H9 (cell line): ENCODE data around the gene HM13. TPM values are rescaled to one million over a fixed set of nuclear protein-coding genes. Genes with fewer than 3 reads are reported as not detected.

Experiments
- DNase-seq: peaks from one replicate; pipeline ENCODE4 v3.0.0-alpha.2; 2017
- H2AFZ ChIP-seq: one replicate; pipeline ENCODE4 v1.6.1; 2013; ENCODE audit warnings: mild to moderate bottlenecking, low read length, control low read depth, moderate library complexity
- H2AK5ac ChIP-seq: 2 replicates; pipeline ENCODE4 v1.6.1; 2013; ENCODE audit warnings: low read length, control low read depth, mixed read lengths; ENCODE audit not compliant: insufficient read length
- H2BK120ac ChIP-seq: one replicate; pipeline ENCODE4 v1.6.1; 2013; ENCODE audit warnings: low read depth, mild to moderate bottlenecking, low read length, control low read depth, inconsistent platforms; ENCODE audit not compliant: poor library complexity, severe bottlenecking
- H2BK12ac ChIP-seq: 2 replicates; pipeline ENCODE4 v1.6.1; 2013; ENCODE audit warnings: low read length, control low read depth, mixed read lengths, low read depth; ENCODE audit not compliant: insufficient read length
- H2BK15ac ChIP-seq: 2 replicates; pipeline ENCODE4 v1.6.1; 2013; ENCODE audit warnings: low read depth, low read length, control low read depth
- H2BK20ac ChIP-seq: one replicate; pipeline ENCODE4 v1.6.1; 2013; ENCODE audit warnings: low read depth, mild to moderate bottlenecking, low read length, control low read depth, inconsistent platforms; ENCODE audit not compliant: poor library complexity, severe bottlenecking
- H2BK5ac ChIP-seq: 2 replicates; pipeline ENCODE4 v1.6.1; 2013; ENCODE audit warnings: low read length, control low read depth, mixed read lengths; ENCODE audit not compliant: insufficient read length
- H3K14ac ChIP-seq: 2 replicates; pipeline ENCODE4 v1.6.1; 2013; ENCODE audit warnings: low read length, control low read depth; ENCODE audit not compliant: insufficient read depth
- H3K18ac ChIP-seq: 2 replicates; pipeline ENCODE4 v1.6.1; 2013; ENCODE audit warnings: low read depth, mild to moderate bottlenecking, mixed read lengths, low read length, control low read depth; ENCODE audit not compliant: insufficient read length
- H3K23ac ChIP-seq: 2 replicates; pipeline ENCODE4 v1.6.1; 2013; ENCODE audit warnings: low read length, control low read depth, mixed read lengths, low read depth; ENCODE audit not compliant: insufficient read length
- H3K23me2 ChIP-seq: 2 replicates; pipeline ENCODE4 v1.6.1; 2013; ENCODE audit warnings: low read depth, mild to moderate bottlenecking, mixed read lengths, low read length, control low read depth; ENCODE audit not compliant: insufficient read length, poor library complexity, severe bottlenecking
- H3K27ac ChIP-seq: 2 replicates; pipeline ENCODE4 v1.5.1; 2013; ENCODE audit warnings: low read length, control low read depth, mixed read lengths, low read depth; ENCODE audit not compliant: insufficient read length
- H3K27me3 ChIP-seq: 2 replicates; pipeline ENCODE4 v1.6.1; 2013; ENCODE audit warnings: low read length, control low read depth, inconsistent platforms; ENCODE audit not compliant: insufficient read depth
- H3K4ac ChIP-seq: 2 replicates; pipeline ENCODE4 v1.6.1; 2013; ENCODE audit warnings: low read depth, mild to moderate bottlenecking, control low read depth, inconsistent platforms, low read length, moderate library complexity
- H3K4me1 ChIP-seq: 2 replicates; pipeline ENCODE4 v1.6.1; 2013; ENCODE audit warnings: low read length, control low read depth, inconsistent platforms; ENCODE audit not compliant: insufficient read depth
- H3K4me2 ChIP-seq: 2 replicates; pipeline ENCODE4 v1.6.1; 2013; ENCODE audit warnings: low read length, control low read depth, mixed read lengths; ENCODE audit not compliant: insufficient read length, insufficient read depth
- H3K56ac ChIP-seq: 2 replicates; pipeline ENCODE4 v1.6.1; 2013; ENCODE audit warnings: low read depth, mild to moderate bottlenecking, mixed read lengths, low read length, control low read depth; ENCODE audit not compliant: insufficient read length
- H3K79me1 ChIP-seq: 2 replicates; pipeline ENCODE4 v1.6.1; 2013; ENCODE audit warnings: low read depth, mild to moderate bottlenecking, moderate library complexity, low read length, control low read depth, inconsistent platforms; ENCODE audit not compliant: insufficient read depth, poor library complexity, severe bottlenecking
- H3K79me2 ChIP-seq: 2 replicates; pipeline ENCODE4 v1.6.1; 2013; ENCODE audit warnings: low read length, control low read depth, inconsistent platforms; ENCODE audit not compliant: insufficient read depth
- H3K9ac ChIP-seq: 2 replicates; pipeline ENCODE4 v1.6.1; 2013; ENCODE audit warnings: low read length, control low read depth, mixed read lengths; ENCODE audit not compliant: insufficient read length; ENCODE audit errors: extremely low read depth
- H3K9me3 ChIP-seq: one replicate; pipeline ENCODE4 v1.6.1; 2013; ENCODE audit warnings: low read depth, low read length, inconsistent platforms; ENCODE audit not compliant: control insufficient read depth
- H3T11ph ChIP-seq: one replicate; pipeline ENCODE4 v1.6.1; 2013; ENCODE audit warnings: mild to moderate bottlenecking, low read length, control low read depth, inconsistent platforms
- H4K20me1 ChIP-seq: one replicate; pipeline ENCODE4 v1.6.1; 2013; ENCODE audit not compliant: control insufficient read depth, insufficient read length, insufficient read depth
- H4K5ac ChIP-seq: 2 replicates; pipeline ENCODE4 v1.6.1; 2013; ENCODE audit warnings: low read depth, mild to moderate bottlenecking, mixed read lengths, low read length, control low read depth; ENCODE audit not compliant: insufficient read length
- H4K8ac ChIP-seq: replicated peaks from 2 replicates; pipeline ENCODE4 v1.6.1; 2013; ENCODE audit warnings: low read length, control low read depth, mixed read lengths, low read depth; ENCODE audit not compliant: insufficient read length
- H4K91ac ChIP-seq: 2 replicates; pipeline ENCODE4 v1.6.1; 2013; ENCODE audit warnings: low read depth, mild to moderate bottlenecking, moderate library complexity, mixed read lengths, low read length, control low read depth; ENCODE audit not compliant: insufficient read length
- H3K27ac Mint-ChIP-seq, 3 experiments: 2 replicates in 2 of 3; 3 replicates in 1 of 3; pipeline ENCODE4 v1.8.0; 2020 to 2021; ENCODE audit warnings: mixed read lengths in 3 of 3, mild to moderate bottlenecking in 1 of 3, moderate library complexity in 1 of 3
- H3K27me3 Mint-ChIP-seq: 2 replicates; pipeline ENCODE4 v1.8.0; 2021; ENCODE audit warnings: low read depth, mild to moderate bottlenecking, moderate library complexity, mixed read lengths
- H3K36me3 Mint-ChIP-seq, 3 experiments: 2 replicates in 2 of 3; 3 replicates in 1 of 3; pipeline ENCODE4 v1.8.0; 2020 to 2021; ENCODE audit warnings: low read depth in 3 of 3, mixed read lengths in 3 of 3; ENCODE audit not compliant: insufficient read depth in 1 of 3
- H3K4me1 Mint-ChIP-seq, 2 experiments: 2 replicates each; pipeline ENCODE4 v1.8.0; 2020; ENCODE audit warnings: mixed read lengths in 2 of 2
- H3K4me3 Mint-ChIP-seq, 2 experiments: 2 replicates in 1 of 2; 3 replicates in 1 of 2; pipeline ENCODE4 v1.8.0; 2020 to 2021; ENCODE audit warnings: mild to moderate bottlenecking in 2 of 2, mixed read lengths in 2 of 2, moderate library complexity in 1 of 2
- H3K9me3 Mint-ChIP-seq, 2 experiments: 2 replicates in 1 of 2; 3 replicates in 1 of 2; pipeline ENCODE4 v1.8.0; 2020; ENCODE audit warnings: mild to moderate bottlenecking in 2 of 2, mixed read lengths in 2 of 2, moderate library complexity in 1 of 2
- WGBS: extraction: QIAGEN DNeasy Blood & Tissue Kit; methylation state at CpG from one replicate; pipeline ENCODE4 v1.1.7; 2013; ENCODE audit warnings: missing lambda C conversion rate, low lambda C conversion rate, mixed read lengths; ENCODE audit not compliant: insufficient read length; ENCODE audit errors: extremely low coverage; 5-methylcytosine and 5-hydroxymethylcytosine counted together
- total RNA-seq: library from RNA; stranded (reverse); gene quantifications from 2 replicates; pipeline ENCODE4 v1.2.1, GENCODE V29; 2021
- TF ChIP-seq, protein P1 (sequence below): fragments of 200-600 bp; sonication (generic); conservative IDR thresholded peaks from 3 replicates; pipeline ENCODE4 v1.8.0; 2021; ENCODE audit warnings: antibody characterized with exemption, mild to moderate bottlenecking

Gene HM13
- total RNA-seq, 1 experiment from 2014 or later: 169 TPM

DNA sequence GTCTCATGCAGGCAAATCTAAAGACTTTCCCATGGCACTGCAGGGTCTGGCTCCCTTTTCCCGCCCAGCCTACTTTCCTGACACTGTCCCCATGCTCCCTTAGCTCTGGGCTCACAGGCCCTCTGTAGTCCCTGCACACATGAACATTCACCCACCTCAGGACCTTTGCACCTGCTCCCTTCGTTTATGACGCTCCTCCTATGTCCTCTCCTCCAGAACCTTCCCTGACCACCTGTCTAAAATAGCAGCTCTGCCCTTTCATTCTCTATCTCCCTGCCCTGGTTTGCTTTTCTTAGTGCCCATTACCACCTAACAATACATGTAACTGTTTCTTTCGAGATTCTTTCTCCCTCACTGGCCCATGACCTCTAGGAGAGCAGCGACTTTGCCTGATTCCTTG is 22.3 kb downstream of the HM13 start:
- Histone ChIP-seq H4K91ac (no peak overlapping the region), H4K20me1 (no peaks in the 10 kb centered on the region)
- H3K27ac Mint-ChIP-seq: peak overlapping the region in 1 of 3 experiments; percentile 76; a peak in 2 of 7 replicates

More for the DNA sequence above, 22.3 kb downstream of the HM13 start:
- Histone ChIP-seq H3K4me2 (no peak overlapping the region), H2AK5ac (no peak overlapping the region), H3K4me1 (no peaks in the 10 kb centered on the region), H3K27me3 (no peaks in the 10 kb centered on the region), H4K8ac (no peak overlapping the region), H4K5ac (no peak overlapping the region), H2BK5ac (no peak overlapping the region), H3K79me2 (no peaks in the 10 kb centered on the region), H3K79me1 (no peaks in the 10 kb centered on the region), H2BK12ac (no peak overlapping the region), H3K9ac (no peak overlapping the region), H3K4ac (no peak overlapping the region), H2BK120ac (no peak overlapping the region), H3K9me3 (no peaks in the 10 kb centered on the region), H3K56ac (no peak overlapping the region), H2BK15ac (no peak overlapping the region), H2BK20ac (no peak overlapping the region), H3K18ac (no peak overlapping the region), H3K23me2 (no peaks in the 10 kb centered on the region), H3K27ac (no peak overlapping the region), H3K14ac (no peak overlapping the region), H3T11ph (no peak overlapping the region), H3K23ac (no peak overlapping the region), H2AFZ (no peak overlapping the region)
- Mint-ChIP-seq H3K4me1 (peaks cover 0 to 3% of the 10 kb centered on the region in 2 experiments; a peak in 1 of 4 replicates), H3K4me3 (no peak overlapping the region), H3K9me3 (no peaks in the 10 kb centered on the region), H3K27me3 (no peaks in the 10 kb centered on the region; the same call in 1 of the 2 replicates), H3K36me3 (peaks cover 32 to 92% (median 64%) of the 10 kb centered on the region in 3 experiments)
- no CpG with 5 or more reads among the region's 5 CpGs for WGBS
- DNase-seq: no peak
- TF ChIP-seq, protein P1, sequence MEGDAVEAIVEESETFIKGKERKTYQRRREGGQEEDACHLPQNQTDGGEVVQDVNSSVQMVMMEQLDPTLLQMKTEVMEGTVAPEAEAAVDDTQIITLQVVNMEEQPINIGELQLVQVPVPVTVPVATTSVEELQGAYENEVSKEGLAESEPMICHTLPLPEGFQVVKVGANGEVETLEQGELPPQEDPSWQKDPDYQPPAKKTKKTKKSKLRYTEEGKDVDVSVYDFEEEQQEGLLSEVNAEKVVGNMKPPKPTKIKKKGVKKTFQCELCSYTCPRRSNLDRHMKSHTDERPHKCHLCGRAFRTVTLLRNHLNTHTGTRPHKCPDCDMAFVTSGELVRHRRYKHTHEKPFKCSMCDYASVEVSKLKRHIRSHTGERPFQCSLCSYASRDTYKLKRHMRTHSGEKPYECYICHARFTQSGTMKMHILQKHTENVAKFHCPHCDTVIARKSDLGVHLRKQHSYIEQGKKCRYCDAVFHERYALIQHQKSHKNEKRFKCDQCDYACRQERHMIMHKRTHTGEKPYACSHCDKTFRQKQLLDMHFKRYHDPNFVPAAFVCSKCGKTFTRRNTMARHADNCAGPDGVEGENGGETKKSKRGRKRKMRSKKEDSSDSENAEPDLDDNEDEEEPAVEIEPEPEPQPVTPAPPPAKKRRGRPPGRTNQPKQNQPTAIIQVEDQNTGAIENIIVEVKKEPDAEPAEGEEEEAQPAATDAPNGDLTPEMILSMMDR: no peak
